HG02981 (cell line): ENCODE data around the gene CA12.

Experiments used
- ATAC-seq: cut with Tn5 transposase; IDR thresholded peaks from one replicate; pipeline ENCODE4 v1.9.1; 2021; ENCODE audit warnings: mild to moderate bottlenecking, moderate library complexity; ENCODE audit not compliant: unreplicated experiment

CA12 gene

GRCh38 chr15:63312286-63312685 lies 69.4 kb downstream of the CA12 start:
- no peak for ATAC-seq

- no peak for ATAC-seq
Observed at GRCh38 chr15:63310646-63311045, 71.0 kb downstream of the CA12 start.

GRCh38 chr15:63308947-63309346 lies 72.7 kb downstream of the CA12 start:
- ATAC-seq, result no peak

GRCh38 chr15:63308491-63308890 lies 73.2 kb downstream of the CA12 start:
- ATAC-seq, result no peak

GRCh38 chr15:63306492-63307073 lies 75.1 kb downstream of the CA12 start:
- no peak for ATAC-seq

GRCh38 chr15:63305260-63305659 lies 76.4 kb downstream of the CA12 start:
- no peak for ATAC-seq

GRCh38 chr15:63301088-63301487 lies 80.6 kb downstream of the CA12 start:
- ATAC-seq, result no peak

- ATAC-seq, result no peak
Observed at GRCh38 chr15:63299943-63300575, 81.6 kb downstream of the CA12 start.

- no peak for ATAC-seq
Observed at GRCh38 chr15:63296195-63296594, 85.5 kb downstream of the CA12 start.

- ATAC-seq, result no peak
Observed at GRCh38 chr15:63295341-63295740, 86.3 kb downstream of the CA12 start.

- no peak for ATAC-seq
Observed at GRCh38 chr15:63294359-63294758, 87.3 kb downstream of the CA12 start.

- ATAC-seq, result no peak
Observed at GRCh38 chr15:63292771-63293170, 88.9 kb downstream of the CA12 start.

- no peak for ATAC-seq
Observed at GRCh38 chr15:63292241-63292640, 89.4 kb downstream of the CA12 start.

- ATAC-seq, result no peak
Observed at GRCh38 chr15:63291507-63291906, 90.1 kb downstream of the CA12 start.

GRCh38 chr15:63288778-63289378 lies 92.8 kb downstream of the CA12 start:
- no peak for ATAC-seq

- ATAC-seq, result no peak
Observed at GRCh38 chr15:63288342-63288741, 93.3 kb downstream of the CA12 start.

GRCh38 chr15:63287109-63287508 lies 94.5 kb downstream of the CA12 start:
- no peak for ATAC-seq

GRCh38 chr15:63284335-63284734 lies 97.3 kb downstream of the CA12 start:
- ATAC-seq, result no peak

- ATAC-seq, result no peak
Observed at GRCh38 chr15:63283126-63283525, 98.5 kb downstream of the CA12 start.

- no peak for ATAC-seq
Observed at GRCh38 chr15:63277893-63278456, 103.7 kb downstream of the CA12 start.

GRCh38 chr15:63277038-63277892 lies 104.4 kb downstream of the CA12 start, which contains the start of gene APH1B:
Gene APH1B, plus strand, starts transcription at chr15:63277605. Its CDS starts 19 bp downstream, at chr15:63277624.
- ATAC-seq, result peak; percentile 59
